HCT116 (cell line): ENCODE results near the gene FMO4. TPM values are rescaled to one million over a fixed set of nuclear protein-coding genes. Genes with fewer than 3 reads are reported as not detected.

Experiments used
- ATAC-seq: fragments of 200-7000 bp; cut with Tn5 transposase; 2 replicates; pipeline ENCODE4 v1.9.1; 2020; ENCODE audit warnings: mild to moderate bottlenecking, moderate library complexity
- BruUV-seq: library from RNA; stranded (reverse); fragments of 400-500 nt; replicated peaks from 2 replicates; lab custom pipeline; 2021; lab: Mats Ljungman, UMichigan
- CTCF ChIA-PET: fragments of 300-600 bp; sonication (Branson Sonifier 250); formaldehyde crosslinking; loops from one replicate; lab custom pipeline; 2021; ENCODE audit warnings: antibody characterized with exemption; lab: Charles Lee
- POLR2A ChIA-PET: fragments of 300-600, 350-600 bp; sonication (Branson Sonifier 250); formaldehyde crosslinking; loops from one replicate; lab custom pipeline; 2021; ENCODE audit warnings: antibody characterized with exemption; lab: Charles Lee
- RAD21 ChIA-PET, 2 experiments: fragments of 300-600 bp; sonication (Branson Sonifier 250); formaldehyde crosslinking; loops; one replicate each; lab custom pipeline; 2023; ENCODE audit warnings: low total read pairs in 2 of 2; ENCODE audit not compliant: uncharacterized antibody in 2 of 2, unreplicated experiment in 2 of 2, low non-redundant PET in 1 of 2; lab: Charles Lee
- DNase-seq: peaks from one replicate; pipeline ENCODE4 v3.0.0-alpha.2; 2010; ENCODE audit warnings: low read depth, low spot score
- H2AFZ ChIP-seq: fragments of 200-600 bp; shearing (Covaris generic), sonication (generic); 2 replicates; pipeline ENCODE4 v1.6.1; 2017; ENCODE audit warnings: low read depth, mixed run types, mixed read lengths, antibody characterized with exemption, low read length; ENCODE audit not compliant: poor library complexity, severe bottlenecking
- H3K27ac ChIP-seq: 2 replicates; pipeline ENCODE4 v1.5.1; 2012; ENCODE audit warnings: low read depth, low read length
- H3K27me3 ChIP-seq: fragments of 200-600 bp; sonication (generic); 2 replicates; pipeline ENCODE4 v1.6.1; 2016; ENCODE audit warnings: mixed run types, low read length, mixed read lengths; ENCODE audit not compliant: insufficient read depth
- H3K36me3 ChIP-seq, 2 experiments: fragments of 200-500 bp in 1 of 2; fragments of 200-600 bp in 1 of 2; sonication (Bioruptor generic) in 1 of 2; sonication (generic) in 1 of 2; 2 replicates each; pipeline versions ENCODE4 v1.5.1 to v1.6.1; 2014 to 2016; ENCODE audit warnings: low read length in 2 of 2, inconsistent platforms in 1 of 2, mixed read lengths in 1 of 2, mixed run types in 1 of 2; ENCODE audit not compliant: insufficient read depth in 2 of 2, control insufficient read depth in 1 of 2
- H3K4me1 ChIP-seq, 2 experiments: fragments of 200-600 bp in 1 of 2; sonication (generic) in 1 of 2; 2 replicates each; pipeline versions ENCODE4 v1.5.1 to v1.6.1; 2012 to 2017; ENCODE audit warnings: low read length in 2 of 2, inconsistent platforms in 1 of 2, mild to moderate bottlenecking in 1 of 2, mixed read lengths in 1 of 2, mixed run types in 1 of 2, moderate library complexity in 1 of 2; ENCODE audit not compliant: insufficient read depth in 2 of 2, control insufficient read depth in 1 of 2
- H3K4me2 ChIP-seq: fragments of 200-600 bp; sonication (generic); 2 replicates; pipeline ENCODE4 v1.6.1; 2017; ENCODE audit warnings: mixed run types, low read length, mixed read lengths
- H3K4me3 ChIP-seq, 2 experiments: fragments of 200-600 bp in 1 of 2; sonication (generic) in 1 of 2; replicated peaks in 1 of 2; 2 replicates each; pipeline ENCODE4 v1.5.1; 2011 to 2016; ENCODE audit warnings: low read length in 2 of 2, control low read depth in 1 of 2, low read depth in 1 of 2, mild to moderate bottlenecking in 1 of 2, mixed read lengths in 1 of 2, mixed run types in 1 of 2
- H3K79me2 ChIP-seq: fragments of 200-600 bp; sonication (generic); 2 replicates; pipeline ENCODE4 v1.6.1; 2017; ENCODE audit warnings: mild to moderate bottlenecking, mixed run types, low read length, moderate library complexity, mixed read lengths; ENCODE audit not compliant: insufficient read depth
- H3K9ac ChIP-seq: fragments of 200-600 bp; sonication (generic); 2 replicates; pipeline ENCODE4 v1.6.1; 2016; ENCODE audit warnings: low read length, mixed read lengths
- H3K9me2 ChIP-seq: fragments of 200-600 bp; sonication (generic), shearing (Covaris generic); 2 replicates; pipeline ENCODE4 v1.6.1; 2017; ENCODE audit warnings: mixed run types, mild to moderate bottlenecking, moderate library complexity; ENCODE audit not compliant: insufficient read depth
- H3K9me3 ChIP-seq, 2 experiments: fragments of 200-500 bp in 1 of 2; fragments of 200-600 bp in 1 of 2; sonication (Bioruptor generic) in 1 of 2; sonication (generic) in 1 of 2; 2 replicates each; pipeline ENCODE4 v1.6.1; 2014 to 2017; ENCODE audit warnings: low read length in 2 of 2, mixed read lengths in 2 of 2, inconsistent platforms in 1 of 2, low read depth in 1 of 2, mild to moderate bottlenecking in 1 of 2, mixed run types in 1 of 2, moderate library complexity in 1 of 2; ENCODE audit not compliant: control insufficient read depth in 1 of 2, insufficient read depth in 1 of 2
- H4K20me1 ChIP-seq: fragments of 200-600 bp; sonication (generic), shearing (Covaris generic); 2 replicates; pipeline ENCODE4 v1.6.1; 2017; ENCODE audit warnings: mixed run types, mild to moderate bottlenecking, moderate library complexity; ENCODE audit not compliant: insufficient read depth
- CBX3 ChIP-seq: IDR thresholded peaks from 2 replicates; pipeline ENCODE4 v1.6.1; 2012; ENCODE audit warnings: low read depth
- CEBPB ChIP-seq: IDR thresholded peaks from 2 replicates; pipeline ENCODE4 v1.6.1; 2012; ENCODE audit warnings: low read depth
- EGR1 ChIP-seq: IDR thresholded peaks from 2 replicates; pipeline ENCODE4 v1.6.1; 2012; ENCODE audit warnings: low read depth
- RAD21 ChIP-seq: IDR thresholded peaks from 2 replicates; pipeline ENCODE4 v1.6.1; 2012; ENCODE audit warnings: low read depth, mild to moderate bottlenecking
- REST ChIP-seq: IDR thresholded peaks from 2 replicates; pipeline ENCODE4 v1.6.1; 2012; ENCODE audit warnings: low read depth
- ZNF274 ChIP-seq: fragments of 200-500 bp; sonication (Bioruptor generic); IDR thresholded peaks from 2 replicates; pipeline ENCODE4 v1.6.1; 2014; ENCODE audit warnings: mild to moderate bottlenecking, low read depth, low read length, inconsistent platforms
- intact Hi-C: fragments of 100-400 bp; cut with micrococcal nuclease; formaldehyde crosslinking; loops from 2 replicates; pipeline ENCODE4 v1.10.0; 2022
- total RNA-seq: library from RNA; stranded (reverse); gene quantifications from one replicate; pipeline ENCODE4 v1.2.1, GENCODE V29; 2021; ENCODE audit not compliant: unreplicated experiment

The FMO4 gene
- total RNA-seq, 1 experiment from 2014 or later: 1.4 TPM

- no peaks in the 10 kb centered on the region for H3K36me3 ChIP-seq
- H3K9ac ChIP-seq: no peak overlapping the region
- RAD21 ChIA-PET: no interaction called here
- no peaks in the 10 kb centered on the region for H3K79me2 ChIP-seq
- TF ChIP-seq ZNF274 (no peak), RAD21 (no peak), EGR1 (no peak), CEBPB (no peak), REST (no peak), CBX3 (no peak)
- H3K27ac ChIP-seq: no peak overlapping the region
- no peak overlapping the region for H3K4me2 ChIP-seq
- ATAC-seq (no peak), DNase-seq (no peak)
- no peak overlapping the region for H3K4me3 ChIP-seq
- H3K9me3 ChIP-seq: no peaks in the 10 kb centered on the region
- no peaks in the 10 kb centered on the region for H3K9me2 ChIP-seq
- H3K27me3 ChIP-seq: no peaks in the 10 kb centered on the region
- intact Hi-C loops: no loop called here
- no peak overlapping the region for H2AFZ ChIP-seq
- peaks cover 4 to 7% of the 10 kb centered on the region in 2 experiments; a peak in 2 of 4 replicates for H3K4me1 ChIP-seq
- CTCF ChIA-PET: interaction anchor here (1.2 kb wide), 1 partner anchor 54 kb away, joined by 4 read pairs; the partner anchor contains the start of gene FMO4
- BruUV-seq: no TSS peak
- POLR2A ChIA-PET: no interaction called here
- H4K20me1 ChIP-seq: no peaks in the 10 kb centered on the region
Measured at GRCh38 chr1:171367436-171367835, 53.5 kb downstream of the FMO4 start.
